ENCODE measurements around the gene KIF1B.

- TF ChIP-seq CTCF (tag by site-specific recombination; IDR thresholded peaks at IDR 0.05) (no peak), ZNF704 (tag by site-specific recombination; IDR thresholded peaks at IDR 0.05) (no peak), ZBTB48 (tag by site-specific recombination; IDR thresholded peaks at IDR 0.05) (no peak)
Measured at GRCh38 chr1:10325521-10325920, 115.2 kb downstream of the KIF1B start.
